Fibroblast of lung (primary cell): ENCODE results near the gene NHLRC2.

Source experiments
- EZH2 ChIP-seq: IDR thresholded peaks from 2 replicates; pipeline ENCODE4 v1.5.1; 2012; ENCODE audit warnings: low read length, control low read depth, mild to moderate bottlenecking; ENCODE audit errors: missing control alignments
- TF ChIP-seq, protein P1 (sequence below), 2 donors: IDR thresholded peaks in 1 of 2; conservative IDR thresholded peaks in 1 of 2; 1 replicate in 1 of 2; 2 replicates in 1 of 2; pipeline ENCODE4 v1.5.1; 2011 to 2012; ENCODE audit warnings: low read length in 2 of 2, control low read depth in 1 of 2, inconsistent platforms in 1 of 2, low read depth in 1 of 2, mild to moderate bottlenecking in 1 of 2

- TF ChIP-seq, protein P1, sequence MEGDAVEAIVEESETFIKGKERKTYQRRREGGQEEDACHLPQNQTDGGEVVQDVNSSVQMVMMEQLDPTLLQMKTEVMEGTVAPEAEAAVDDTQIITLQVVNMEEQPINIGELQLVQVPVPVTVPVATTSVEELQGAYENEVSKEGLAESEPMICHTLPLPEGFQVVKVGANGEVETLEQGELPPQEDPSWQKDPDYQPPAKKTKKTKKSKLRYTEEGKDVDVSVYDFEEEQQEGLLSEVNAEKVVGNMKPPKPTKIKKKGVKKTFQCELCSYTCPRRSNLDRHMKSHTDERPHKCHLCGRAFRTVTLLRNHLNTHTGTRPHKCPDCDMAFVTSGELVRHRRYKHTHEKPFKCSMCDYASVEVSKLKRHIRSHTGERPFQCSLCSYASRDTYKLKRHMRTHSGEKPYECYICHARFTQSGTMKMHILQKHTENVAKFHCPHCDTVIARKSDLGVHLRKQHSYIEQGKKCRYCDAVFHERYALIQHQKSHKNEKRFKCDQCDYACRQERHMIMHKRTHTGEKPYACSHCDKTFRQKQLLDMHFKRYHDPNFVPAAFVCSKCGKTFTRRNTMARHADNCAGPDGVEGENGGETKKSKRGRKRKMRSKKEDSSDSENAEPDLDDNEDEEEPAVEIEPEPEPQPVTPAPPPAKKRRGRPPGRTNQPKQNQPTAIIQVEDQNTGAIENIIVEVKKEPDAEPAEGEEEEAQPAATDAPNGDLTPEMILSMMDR (conservative IDR thresholded peaks at IDR 0.05 in 1 of 2, IDR thresholded peaks at IDR 0.05 in 1 of 2; ENCODE audit: low read depth in 1 of 2, low read length in 2 of 2): no peak
- no peak for TF ChIP-seq EZH2
These were observed 53.8 kb downstream of the NHLRC2 start for GRCh38 chr10:113908236-113908635.
